Calu3 (cell line): Measurements from ENCODE around the gene LRFN2. TPM values are rescaled to one million over a fixed set of nuclear protein-coding genes. Genes with fewer than 3 reads are reported as not detected.

Experiments
- BruUV-seq: library from RNA; stranded (reverse); fragments of 400-500 nt; replicated peaks from 2 replicates; lab custom pipeline; 2021; lab: Mats Ljungman, UMichigan
- CTCF ChIA-PET: fragments of 300-600 bp; sonication (Branson Sonifier 250); formaldehyde crosslinking; loops from one replicate; lab custom pipeline; 2022; ENCODE audit warnings: antibody characterized with exemption; lab: Charles Lee
- DNase-seq: peaks from one replicate; pipeline ENCODE4 v3.0.0; 2022
- H3K27ac Mint-ChIP-seq: one replicate; pipeline ENCODE4 v1.8.0; 2022; ENCODE audit warnings: mixed read lengths; ENCODE audit not compliant: unreplicated experiment
- H3K27me3 Mint-ChIP-seq: one replicate; pipeline ENCODE4 v1.8.0; 2022; ENCODE audit warnings: mixed read lengths; ENCODE audit not compliant: unreplicated experiment
- H3K36me3 Mint-ChIP-seq: one replicate; pipeline ENCODE4 v1.8.0; 2022; ENCODE audit warnings: mild to moderate bottlenecking, moderate library complexity, mixed read lengths; ENCODE audit not compliant: insufficient read depth, unreplicated experiment
- H3K4me1 Mint-ChIP-seq: one replicate; pipeline ENCODE4 v1.8.0; 2022; ENCODE audit warnings: mild to moderate bottlenecking, low read depth, mixed read lengths; ENCODE audit not compliant: unreplicated experiment
- H3K4me3 Mint-ChIP-seq: one replicate; pipeline ENCODE4 v1.8.0; 2022; ENCODE audit warnings: mild to moderate bottlenecking, low read depth, moderate library complexity, mixed read lengths; ENCODE audit not compliant: unreplicated experiment
- H3K9me3 Mint-ChIP-seq: one replicate; pipeline ENCODE4 v1.8.0; 2022; ENCODE audit warnings: low read depth, mixed read lengths; ENCODE audit not compliant: unreplicated experiment
- CTCF ChIP-seq: fragments of 200-600 bp; IDR thresholded peaks from one replicate; pipeline ENCODE4 v1.8.0; 2022; ENCODE audit warnings: antibody characterized with exemption; ENCODE audit not compliant: unreplicated experiment
- intact Hi-C: fragments of 100-400 bp; cut with micrococcal nuclease; formaldehyde crosslinking; loops from one replicate; pipeline ENCODE4 v1.10.0; 2022; ENCODE audit not compliant: unreplicated experiment
- total RNA-seq: library from RNA; stranded (reverse); gene quantifications from 2 replicates; pipeline ENCODE4 v1.2.3, GENCODE V29; 2022

The LRFN2 gene
- total RNA-seq, 1 experiment from 2014 or later, result not detected

GRCh38 chr6:40499215-40499614 is 87.9 kb downstream of the LRFN2 start:
- no peak for DNase-seq
- BruUV-seq, result no TSS peak
- H3K36me3 Mint-ChIP-seq, result no peaks in the 10 kb centered on the region
- no peak for TF ChIP-seq CTCF
- H3K4me1 Mint-ChIP-seq, result no peaks in the 10 kb centered on the region
- H3K4me3 Mint-ChIP-seq, result no peak overlapping the region
- no peak overlapping the region for H3K27ac Mint-ChIP-seq
- CTCF ChIA-PET, result no interaction called here
- intact Hi-C loops, result no loop called here
- peaks cover 20% of the 10 kb centered on the region for H3K27me3 Mint-ChIP-seq
- no peaks in the 10 kb centered on the region for H3K9me3 Mint-ChIP-seq

- CTCF ChIA-PET, result no interaction called here
- TF ChIP-seq CTCF, result no peak
- no peak overlapping the region for H3K27ac Mint-ChIP-seq
- DNase-seq, result no peak
- no peaks in the 10 kb centered on the region for H3K9me3 Mint-ChIP-seq
- H3K4me1 Mint-ChIP-seq, result no peaks in the 10 kb centered on the region
- H3K27me3 Mint-ChIP-seq, result peaks cover 11% of the 10 kb centered on the region
- intact Hi-C loops, result no loop called here
- no TSS peak for BruUV-seq
- H3K36me3 Mint-ChIP-seq, result no peaks in the 10 kb centered on the region
- no peak overlapping the region for H3K4me3 Mint-ChIP-seq
Measured at GRCh38 chr6:40498148-40498547, 89.0 kb downstream of the LRFN2 start.

GRCh38 chr6:40492187-40492586 is 95.0 kb downstream of the LRFN2 start:
- CTCF ChIA-PET, result no interaction called here
- no TSS peak for BruUV-seq

GRCh38 chr6:40490508-40490907 is 96.7 kb downstream of the LRFN2 start:
- Mint-ChIP-seq H3K4me3 (no peak overlapping the region), H3K27ac (no peak overlapping the region), H3K4me1 (no peaks in the 10 kb centered on the region), H3K36me3 (no peaks in the 10 kb centered on the region), H3K27me3 (peaks cover 54% of the 10 kb centered on the region), H3K9me3 (no peaks in the 10 kb centered on the region)
- CTCF ChIA-PET, result interaction anchor here (0.6 kb wide), 1 partner anchor 138 kb away, joined by 3 read pairs; no protein-coding TSS in a partner anchor
- no peak for DNase-seq
- intact Hi-C loops, result no loop called here
- no TSS peak for BruUV-seq
- no peak for TF ChIP-seq CTCF

More at GRCh38 chr6:40492187-40492586, 95.0 kb downstream of the LRFN2 start:
- H3K27ac Mint-ChIP-seq, result no peak overlapping the region
- H3K4me3 Mint-ChIP-seq, result no peak overlapping the region
- no peak for TF ChIP-seq CTCF
- DNase-seq, result no peak
- H3K9me3 Mint-ChIP-seq, result no peaks in the 10 kb centered on the region
- no peaks in the 10 kb centered on the region for H3K4me1 Mint-ChIP-seq
- H3K36me3 Mint-ChIP-seq, result no peaks in the 10 kb centered on the region
- H3K27me3 Mint-ChIP-seq, result peaks cover 37% of the 10 kb centered on the region
- intact Hi-C loops, result no loop called here
